PFSK-1 (cell line): ENCODE data around the gene FAM170B.

Source experiments
- FOXP2 ChIP-seq: optimal IDR thresholded peaks from 2 replicates; pipeline ENCODE3; 2011; ENCODE audit warnings: borderline replicate concordance, control low read depth, inconsistent platforms; ENCODE audit not compliant: insufficient read depth; ENCODE audit errors: extremely low read length, extremely low read depth
- POLR2AphosphoS5 ChIP-seq: IDR thresholded peaks from 2 replicates; pipeline ENCODE4 v1.6.1; 2012; ENCODE audit warnings: low read depth, mild to moderate bottlenecking, control low read depth, low read length, moderate library complexity
- REST ChIP-seq, 2 experiments: IDR thresholded peaks; 2 replicates each; pipeline versions ENCODE4 v1.6.1 to v1.8.0; 2011 to 2012; ENCODE audit warnings: low read depth in 2 of 2, low read length in 2 of 2, control low read depth in 1 of 2, inconsistent platforms in 1 of 2, mild to moderate bottlenecking in 1 of 2, moderate library complexity in 1 of 2; ENCODE audit not compliant: insufficient read depth in 1 of 2
- SIN3A ChIP-seq: IDR thresholded peaks from 2 replicates; pipeline ENCODE4 v1.6.1; 2012; ENCODE audit warnings: mild to moderate bottlenecking, low read length, moderate library complexity, borderline replicate concordance; ENCODE audit not compliant: insufficient read depth
- TAF1 ChIP-seq: IDR thresholded peaks from 2 replicates; pipeline ENCODE4 v1.6.1; 2012; ENCODE audit warnings: low read length, control low read depth, borderline replicate concordance; ENCODE audit not compliant: insufficient read depth

Gene FAM170B

GRCh38 chr10:49165259-49165658 lies 31.4 kb upstream of the FAM170B start:
- TF ChIP-seq TAF1 (no peak), SIN3A (no peak), REST (IDR thresholded peaks at IDR 0.05; ENCODE audit: insufficient read depth in 1 of 2, low read depth in 2 of 2, low read length in 2 of 2) (no peak), FOXP2 (no peak), POLR2AphosphoS5 (no peak)

GRCh38 chr10:49164559-49165188 lies 30.9 kb upstream of the FAM170B start:
- no peak for TF ChIP-seq TAF1
- no peak for TF ChIP-seq REST (IDR thresholded peaks at IDR 0.05; ENCODE audit: insufficient read depth in 1 of 2, low read depth in 2 of 2, low read length in 2 of 2)
- no peak for TF ChIP-seq SIN3A
- TF ChIP-seq POLR2AphosphoS5, result no peak
- TF ChIP-seq FOXP2, result no peak

GRCh38 chr10:49163741-49164140 lies 29.9 kb upstream of the FAM170B start:
- TF ChIP-seq TAF1 (no peak), REST (IDR thresholded peaks at IDR 0.05; ENCODE audit: insufficient read depth in 1 of 2, low read depth in 2 of 2, low read length in 2 of 2) (no peak), FOXP2 (no peak), POLR2AphosphoS5 (no peak), SIN3A (no peak)

- TF ChIP-seq TAF1, result no peak
- no peak for TF ChIP-seq SIN3A
- no peak for TF ChIP-seq FOXP2
- no peak for TF ChIP-seq POLR2AphosphoS5
- TF ChIP-seq REST (IDR thresholded peaks at IDR 0.05; ENCODE audit: insufficient read depth in 1 of 2, low read depth in 2 of 2, low read length in 2 of 2), result no peak
Measured at GRCh38 chr10:49162761-49163310, 29.0 kb upstream of the FAM170B start.

- no peak for TF ChIP-seq POLR2AphosphoS5
- no peak for TF ChIP-seq SIN3A
- no peak for TF ChIP-seq REST (IDR thresholded peaks at IDR 0.05; ENCODE audit: insufficient read depth in 1 of 2, low read depth in 2 of 2, low read length in 2 of 2)
Measured at GRCh38 chr10:49162063-49162462, 28.2 kb upstream of the FAM170B start.
